AG20443 (cell line): ENCODE results near the gene HCFC2.
A peak's percentile ranks its signal among the peaks of the same experiment; 100 is the strongest.
"Not testable (repeated sequence)": the region's sequence is repeated elsewhere in the genome, so short reads cannot be mapped to it uniquely, and the experiment has no call there.

ENCODE experiments used
- DNase-seq: peaks from one replicate; pipeline ENCODE4 v3.0.0; 2012; ENCODE audit warnings: low spot score, mixed read lengths

HCFC2 gene

DNA sequence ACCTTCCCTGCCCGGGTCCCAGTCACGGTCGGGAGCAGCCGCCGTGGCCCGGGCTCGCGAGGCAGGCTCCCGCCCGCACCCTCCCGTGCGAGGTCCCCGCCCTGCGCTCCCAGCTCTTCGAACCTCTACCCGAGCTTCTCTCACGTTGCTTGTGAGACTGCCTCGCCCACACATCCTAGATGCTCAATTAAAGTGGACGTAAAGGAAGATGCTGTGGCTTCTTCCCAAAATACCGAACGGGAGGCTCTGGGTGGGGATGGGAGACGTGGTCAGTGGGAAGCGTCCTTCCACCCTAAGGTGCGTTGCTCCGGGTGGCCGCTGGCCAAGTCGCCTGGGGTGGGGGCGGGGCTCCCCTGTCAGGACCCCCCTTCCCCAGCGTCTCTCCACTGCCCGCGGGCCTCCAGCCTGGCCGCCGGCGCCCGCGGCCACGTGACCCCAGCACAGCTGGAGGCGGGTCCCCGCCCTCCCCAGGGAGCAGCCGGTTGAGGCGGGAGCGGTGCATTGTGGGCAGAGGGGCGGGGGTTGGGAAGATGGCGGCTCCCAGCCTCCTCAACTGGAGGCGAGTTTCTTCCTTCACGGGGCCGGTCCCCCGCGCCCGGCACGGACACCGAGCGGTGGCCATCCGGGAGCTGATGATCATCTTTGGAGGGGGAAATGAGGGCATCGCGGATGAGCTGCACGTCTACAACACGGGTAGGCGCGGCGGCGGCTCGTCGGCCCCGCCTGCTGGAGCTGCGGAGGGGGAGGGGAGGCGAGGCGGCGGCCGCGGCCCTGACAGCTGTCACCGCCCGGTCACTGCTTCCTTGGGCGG is at the start of gene HCFC2:
Gene HCFC2 (plus strand): TSS at position 501 of the 811 bp plus-strand sequence. CDS start 30 bp downstream, at position 531.
- DNase-seq: peak; percentile 98

- DNase-seq: not testable (repeated sequence)
Measured at GRCh38 chr12:104021862-104022261, 42.5 kb upstream of the HCFC2 start.

- DNase-seq: no peak
Measured at GRCh38 chr12:104022786-104023185, 41.5 kb upstream of the HCFC2 start.

DNA sequence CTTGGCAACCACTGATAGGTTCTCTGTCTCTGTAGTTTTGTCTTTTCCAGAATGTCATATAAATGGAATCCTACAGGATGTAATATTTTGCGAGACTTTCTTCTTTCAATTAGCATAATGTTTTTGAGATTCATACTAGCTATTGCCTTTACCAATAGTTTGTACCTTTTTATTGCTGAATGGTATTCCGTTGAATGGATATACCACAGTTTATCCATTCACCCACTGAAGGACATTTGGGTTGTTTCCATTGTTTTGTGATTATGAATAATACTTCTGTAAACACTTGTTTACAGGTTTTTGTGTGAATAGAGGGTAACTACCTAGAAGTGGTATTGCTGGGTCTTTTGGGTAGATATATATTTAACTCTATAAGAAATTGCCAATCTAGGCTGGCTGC is 40.6 kb upstream of the HCFC2 start:
- DNase-seq: no peak

DNA sequence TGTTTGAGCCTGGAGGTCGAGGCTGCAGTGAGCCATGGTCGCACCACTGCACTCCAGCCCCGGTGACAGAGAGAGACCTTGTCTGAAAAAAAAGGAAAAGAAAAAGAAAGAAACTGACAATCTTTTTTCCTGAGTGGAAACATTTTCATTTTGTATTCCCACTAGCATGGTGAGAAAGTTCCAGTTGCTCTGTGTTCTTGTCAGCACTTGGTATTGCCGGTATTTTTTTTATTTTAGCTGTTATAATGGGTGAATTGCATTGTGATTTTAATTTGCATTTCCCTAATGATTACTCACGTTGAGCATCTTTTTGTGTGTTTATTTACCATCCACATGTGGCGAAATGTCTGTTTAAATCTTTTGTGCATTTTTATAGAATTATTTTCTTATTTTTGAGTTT is 40.0 kb upstream of the HCFC2 start:
- DNase-seq: no peak

DNA sequence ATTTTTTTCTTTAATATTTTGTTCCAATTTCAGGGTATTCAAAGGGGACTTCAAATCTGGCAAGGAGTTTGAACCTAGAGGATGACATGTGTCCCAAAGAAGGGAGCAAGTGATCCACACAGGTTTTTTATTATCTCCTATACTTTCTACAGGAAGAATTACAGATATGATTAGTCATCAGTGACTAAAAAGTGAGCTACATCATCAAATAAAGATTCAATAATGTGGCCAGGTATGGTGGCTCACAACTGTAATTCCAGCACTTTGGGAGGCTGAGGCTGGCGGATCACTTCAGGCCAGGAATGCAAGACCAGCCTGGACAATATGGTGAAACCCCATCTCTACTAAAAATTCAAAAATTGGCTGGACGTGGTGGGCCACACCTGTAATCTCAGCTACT is 38.6 kb upstream of the HCFC2 start:
- DNase-seq: no peak

DNA sequence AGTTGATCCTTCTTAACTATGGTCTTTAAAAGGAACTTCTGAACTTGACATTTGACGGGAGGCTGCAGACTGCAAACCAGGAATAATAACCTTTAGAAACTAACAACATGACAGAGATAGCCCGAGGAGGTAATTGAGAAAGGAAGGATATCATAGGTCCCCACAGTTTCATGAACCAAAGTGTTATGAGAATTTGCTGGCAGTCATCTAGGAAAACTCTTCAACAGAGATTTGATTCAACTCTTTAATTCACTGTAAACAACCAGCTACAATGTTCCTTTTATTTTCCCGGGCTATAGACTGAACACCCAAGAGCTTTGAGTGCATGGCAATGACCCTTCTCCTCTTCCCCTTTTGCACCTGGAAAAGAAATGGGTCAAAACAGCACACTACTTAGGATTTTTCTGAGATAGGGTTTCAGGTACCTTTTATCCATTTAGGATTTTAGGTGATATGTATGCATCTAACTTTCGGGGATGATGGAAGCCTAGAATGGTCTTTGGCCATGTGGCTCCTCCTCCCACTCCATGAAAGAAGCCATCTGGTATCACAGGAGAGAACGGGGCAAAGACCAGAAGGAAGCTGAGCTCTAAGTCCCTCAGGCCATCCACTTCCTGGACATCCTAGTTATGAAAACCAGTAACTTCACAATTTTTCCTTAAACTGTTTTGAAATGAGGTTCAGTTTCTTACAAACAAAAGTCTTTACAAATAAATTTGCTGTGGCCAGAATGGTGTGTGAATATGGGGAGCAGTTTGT is 37.3 kb upstream of the HCFC2 start:
- no peak for DNase-seq

- DNase-seq: not testable (repeated sequence)
Measured at GRCh38 chr12:104030596-104030995, 33.7 kb upstream of the HCFC2 start.

DNA sequence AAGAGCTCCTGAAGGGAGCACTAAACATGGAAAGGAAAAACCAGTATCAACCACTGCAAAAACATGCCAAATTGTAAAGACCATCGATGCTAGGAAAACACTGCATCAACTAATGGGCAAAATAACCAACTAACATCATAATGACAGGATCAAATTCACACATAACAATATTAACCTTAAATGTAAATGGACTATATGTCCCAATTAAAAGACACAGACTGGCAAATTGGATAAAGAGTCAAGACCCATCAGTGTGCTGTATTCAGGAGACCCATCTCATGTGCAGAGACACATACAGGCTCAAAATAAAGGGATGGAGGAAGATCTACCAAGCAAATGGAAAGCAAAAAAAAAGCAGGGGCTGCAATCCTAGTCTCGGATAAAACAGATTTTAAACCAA is 28.2 kb upstream of the HCFC2 start:
- not testable (repeated sequence) for DNase-seq

- not testable (repeated sequence) for DNase-seq
Measured at GRCh38 chr12:104039769-104040168, 24.6 kb upstream of the HCFC2 start.

DNA sequence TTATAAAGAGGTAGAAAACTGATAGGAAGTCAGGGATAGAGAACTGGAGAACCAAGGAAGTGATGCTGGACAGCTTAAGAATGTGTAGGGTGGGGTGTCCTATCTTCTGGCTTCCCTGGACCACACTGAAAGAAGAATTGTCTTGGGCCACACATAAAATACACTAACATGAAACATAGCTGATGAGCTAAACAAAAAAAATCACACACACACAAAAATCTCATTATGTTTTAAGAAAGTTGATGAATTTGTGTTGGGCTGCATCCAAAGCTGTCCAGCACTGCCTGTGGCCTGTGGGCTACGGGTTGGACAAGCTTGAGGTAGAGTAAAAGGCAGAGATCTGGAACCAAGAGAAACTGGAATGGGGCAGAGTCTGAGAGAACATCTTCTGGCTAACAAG is 21.8 kb upstream of the HCFC2 start:
- no peak for DNase-seq

GRCh38 chr12:104044158-104044557 is 20.2 kb upstream of the HCFC2 start:
- no peak for DNase-seq

- no peak for DNase-seq
Measured at GRCh38 chr12:104046306-104046705, 18.0 kb upstream of the HCFC2 start.

- no peak for DNase-seq
Measured at GRCh38 chr12:104048162-104048561, 16.2 kb upstream of the HCFC2 start.

- DNase-seq: no peak
Measured at GRCh38 chr12:104048811-104049210, 15.5 kb upstream of the HCFC2 start.

DNA sequence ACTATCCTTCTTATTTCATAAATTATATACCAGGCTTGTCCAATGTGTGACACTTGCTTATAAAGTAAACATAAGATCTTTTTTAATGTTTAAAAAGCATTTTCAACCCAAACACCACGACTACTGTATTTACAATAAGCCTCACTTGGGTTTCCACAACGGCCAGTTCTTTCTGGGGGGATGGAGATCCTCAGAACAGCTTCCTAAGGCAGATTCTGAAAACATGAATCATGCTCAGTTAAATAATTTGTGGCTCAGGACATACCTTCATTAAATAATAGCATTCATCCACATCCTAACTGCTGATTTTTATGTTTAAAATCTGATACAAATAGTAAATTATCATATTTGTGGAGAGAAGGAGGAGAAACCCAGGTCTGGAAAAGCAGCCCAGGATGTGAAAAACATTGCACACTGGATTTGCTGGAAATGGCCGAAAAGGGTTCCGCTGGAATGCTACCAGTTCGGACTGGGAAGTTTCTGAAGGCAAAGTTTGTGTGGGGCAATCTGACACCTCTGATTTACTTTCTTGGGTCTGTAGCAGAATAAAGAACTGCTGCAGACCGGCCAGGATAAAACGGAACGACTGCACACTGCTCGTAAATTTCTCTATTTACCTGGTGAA is 14.9 kb upstream of the HCFC2 start:
- DNase-seq: peak; percentile 45

GRCh38 chr12:104049903-104050356 is 14.4 kb upstream of the HCFC2 start, which contains the start of gene GLT8D2:
TSS of gene GLT8D2 (minus strand) at chr12:104050187. CDS start at chr12:104019648, 30,539 bp downstream.
- peak; percentile 90 for DNase-seq

DNA sequence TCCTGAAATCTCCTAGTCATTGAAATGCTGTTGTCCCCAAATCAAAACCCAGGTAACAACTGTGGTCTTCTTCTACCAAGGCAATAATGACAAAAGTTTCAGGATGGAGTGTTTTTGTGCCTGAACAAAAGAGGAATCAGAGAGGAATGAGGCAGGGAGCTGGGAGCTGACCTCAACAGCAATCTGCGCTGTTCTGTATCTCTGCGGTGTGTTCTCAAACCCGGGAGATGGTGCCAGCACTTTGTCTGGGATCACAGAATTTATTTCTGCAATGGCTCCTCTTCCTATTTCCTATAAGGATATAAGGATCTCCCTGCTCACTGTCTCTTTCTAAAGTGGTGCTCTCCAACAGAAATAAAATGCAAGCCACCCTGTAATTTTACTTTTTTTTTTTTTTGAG is 13.9 kb upstream of the HCFC2 start:
- DNase-seq: peak; percentile 34

DNA sequence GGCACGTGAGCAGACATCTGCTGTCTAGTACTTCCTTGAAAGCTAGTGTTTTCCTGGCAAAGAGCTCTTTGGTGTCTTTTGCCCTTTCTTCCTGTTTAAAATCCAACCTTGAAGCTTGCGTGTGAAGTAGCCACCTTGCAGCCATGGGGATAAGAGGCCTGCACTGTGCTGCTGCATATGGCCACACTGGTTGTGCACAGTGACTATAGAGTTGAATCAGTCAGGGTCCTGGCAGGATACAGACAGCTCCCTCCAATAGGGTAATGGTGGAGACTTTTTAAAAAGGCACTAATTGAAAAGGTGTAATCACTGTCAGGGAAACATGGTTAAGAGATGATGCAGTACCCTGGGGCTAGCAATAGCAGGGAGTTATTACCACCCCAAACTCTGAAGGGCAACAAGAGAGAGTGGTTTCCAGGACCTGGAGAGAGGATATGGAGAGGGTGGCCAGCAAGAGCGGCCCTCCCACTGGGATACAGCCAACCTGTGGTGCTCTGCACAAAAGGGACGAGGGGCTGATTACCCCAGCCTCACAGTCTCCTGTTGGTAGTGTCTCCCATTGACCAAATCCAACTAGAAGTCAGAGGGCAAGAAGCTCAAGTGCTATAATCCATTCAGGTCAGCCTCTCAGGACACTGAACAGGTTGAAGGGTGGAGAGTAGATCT is 9.5 kb upstream of the HCFC2 start:
- DNase-seq: no peak

DNA sequence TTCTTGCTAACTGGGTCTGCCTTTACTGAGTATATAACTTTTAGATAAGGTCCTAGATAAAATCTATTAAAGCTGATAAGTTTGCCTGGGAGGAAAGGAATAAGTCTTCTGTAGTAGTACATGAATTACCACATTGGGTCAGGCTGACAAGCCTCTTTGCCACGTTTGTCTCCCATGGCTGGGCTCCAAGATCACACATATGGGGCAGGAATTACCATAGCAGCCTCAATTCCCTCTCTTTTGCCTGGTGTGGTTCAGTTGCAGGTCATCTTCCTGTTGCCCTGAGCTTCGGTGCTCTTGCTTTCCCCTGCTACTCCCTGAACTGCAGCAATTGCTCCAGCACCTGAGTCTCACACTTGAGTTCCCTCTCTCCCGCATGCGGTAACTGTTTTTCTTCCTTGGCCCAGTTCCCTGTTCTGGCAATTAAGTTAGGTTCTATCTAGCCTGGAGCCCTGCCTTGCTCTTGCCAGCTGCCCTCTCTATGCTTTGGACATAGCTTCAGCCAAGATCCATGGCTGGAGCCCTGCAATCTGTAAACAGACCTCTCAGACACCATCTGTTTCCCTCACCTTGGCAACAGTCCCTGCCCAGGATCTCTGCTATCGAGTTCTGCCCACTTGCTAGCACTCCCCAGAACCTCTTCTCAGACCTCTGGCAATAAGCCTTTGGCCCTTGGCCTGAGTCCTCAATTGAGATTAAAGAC is 8.5 kb upstream of the HCFC2 start:
- peak; percentile 18 for DNase-seq

- DNase-seq: no peak
Measured at GRCh38 chr12:104056419-104056972, 7.8 kb upstream of the HCFC2 start.
